ENCODE data around the gene NXNL1. TPM values are rescaled to one million over a fixed set of nuclear protein-coding genes. Genes with fewer than 3 reads are reported as not detected.

Gene NXNL1, protein sequence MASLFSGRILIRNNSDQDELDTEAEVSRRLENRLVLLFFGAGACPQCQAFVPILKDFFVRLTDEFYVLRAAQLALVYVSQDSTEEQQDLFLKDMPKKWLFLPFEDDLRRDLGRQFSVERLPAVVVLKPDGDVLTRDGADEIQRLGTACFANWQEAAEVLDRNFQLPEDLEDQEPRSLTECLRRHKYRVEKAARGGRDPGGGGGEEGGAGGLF
- not detected in 5 replicates for total RNA-seq (2022; extraction: Qiagen RNA extraction)

DNA sequence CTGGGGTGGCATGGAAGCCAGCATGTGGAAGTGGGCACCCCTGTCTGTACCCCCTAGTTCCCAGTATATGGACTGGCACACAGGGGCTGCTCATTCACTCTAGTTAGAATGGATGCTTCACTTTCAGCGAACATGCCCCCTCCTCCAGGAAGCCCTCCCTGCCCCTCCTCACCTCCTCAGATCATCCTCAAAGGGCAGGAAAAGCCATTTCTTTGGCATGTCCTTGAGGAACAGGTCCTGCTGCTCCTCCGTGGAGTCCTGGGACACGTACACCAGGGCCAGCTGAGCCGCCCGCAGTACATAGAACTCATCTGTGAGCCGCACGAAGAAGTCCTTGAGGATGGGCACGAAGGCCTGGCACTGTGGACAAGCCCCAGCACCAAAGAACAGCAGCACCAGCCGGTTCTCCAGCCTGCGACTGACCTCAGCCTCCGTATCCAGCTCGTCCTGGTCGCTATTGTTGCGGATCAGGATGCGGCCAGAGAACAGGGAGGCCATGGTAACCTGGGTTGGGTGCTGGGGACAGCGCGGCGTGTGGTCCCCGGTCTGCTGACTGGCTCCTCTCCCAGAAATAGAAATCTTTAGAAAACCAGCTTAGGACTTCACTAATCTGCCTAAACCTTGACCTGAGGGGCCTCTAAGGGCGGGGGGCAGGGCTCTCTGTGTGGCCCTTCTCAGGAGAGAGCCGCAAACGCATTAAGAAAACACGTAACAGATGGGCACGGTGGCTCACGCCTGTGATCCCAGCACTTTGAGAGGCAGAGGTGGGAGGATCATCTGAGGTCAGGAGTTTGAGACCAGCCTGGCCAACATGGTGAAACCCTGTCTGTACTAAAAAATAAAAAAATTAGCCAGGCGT is at the start of gene NXNL1:
Gene NXNL1 (minus strand): TSS at position 555 of the 859 bp plus-strand sequence. CDS start 57 bp downstream, at position 498.

DNA sequence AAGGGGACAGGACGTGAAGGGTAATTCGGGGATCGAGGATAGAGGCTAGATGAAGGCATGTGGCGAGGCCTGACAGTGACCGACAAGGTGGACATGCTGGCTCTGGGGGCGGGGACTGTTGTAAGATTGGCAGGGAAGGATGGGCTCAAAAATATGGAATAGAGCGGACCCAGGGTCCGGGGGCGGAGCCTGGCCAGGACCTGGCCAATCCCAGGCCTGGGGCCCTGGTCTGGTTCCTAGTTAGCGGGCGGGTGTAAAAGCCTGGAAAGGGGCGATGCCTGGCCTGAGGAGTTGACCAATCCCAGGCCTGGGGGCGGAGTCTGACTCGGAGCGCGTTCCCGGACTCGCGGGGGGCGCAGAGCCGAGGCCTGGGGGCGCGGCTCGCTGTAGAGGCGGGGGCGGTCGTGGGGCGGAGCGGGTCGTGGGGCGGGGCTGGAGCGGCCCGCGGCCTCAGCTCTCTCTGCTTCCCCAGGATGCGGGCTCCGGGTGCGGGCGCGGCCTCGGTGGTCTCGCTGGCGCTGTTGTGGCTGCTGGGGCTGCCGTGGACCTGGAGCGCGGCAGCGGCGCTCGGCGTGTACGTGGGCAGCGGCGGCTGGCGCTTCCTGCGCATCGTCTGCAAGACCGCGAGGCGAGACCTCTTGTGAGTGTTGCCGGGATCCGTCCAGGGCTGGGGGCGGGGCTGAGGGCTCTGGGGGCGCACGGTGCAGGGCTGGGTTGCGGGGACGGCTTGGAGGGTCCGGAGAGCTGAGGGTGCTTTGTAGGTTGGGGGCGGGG is 9.5 kb upstream of the NXNL1 start, which contains the start of gene SLC27A1:
Gene SLC27A1 (plus strand): TSS at position 457 of the 774 bp plus-strand sequence. CDS start 17 bp downstream, at position 474.

DNA sequence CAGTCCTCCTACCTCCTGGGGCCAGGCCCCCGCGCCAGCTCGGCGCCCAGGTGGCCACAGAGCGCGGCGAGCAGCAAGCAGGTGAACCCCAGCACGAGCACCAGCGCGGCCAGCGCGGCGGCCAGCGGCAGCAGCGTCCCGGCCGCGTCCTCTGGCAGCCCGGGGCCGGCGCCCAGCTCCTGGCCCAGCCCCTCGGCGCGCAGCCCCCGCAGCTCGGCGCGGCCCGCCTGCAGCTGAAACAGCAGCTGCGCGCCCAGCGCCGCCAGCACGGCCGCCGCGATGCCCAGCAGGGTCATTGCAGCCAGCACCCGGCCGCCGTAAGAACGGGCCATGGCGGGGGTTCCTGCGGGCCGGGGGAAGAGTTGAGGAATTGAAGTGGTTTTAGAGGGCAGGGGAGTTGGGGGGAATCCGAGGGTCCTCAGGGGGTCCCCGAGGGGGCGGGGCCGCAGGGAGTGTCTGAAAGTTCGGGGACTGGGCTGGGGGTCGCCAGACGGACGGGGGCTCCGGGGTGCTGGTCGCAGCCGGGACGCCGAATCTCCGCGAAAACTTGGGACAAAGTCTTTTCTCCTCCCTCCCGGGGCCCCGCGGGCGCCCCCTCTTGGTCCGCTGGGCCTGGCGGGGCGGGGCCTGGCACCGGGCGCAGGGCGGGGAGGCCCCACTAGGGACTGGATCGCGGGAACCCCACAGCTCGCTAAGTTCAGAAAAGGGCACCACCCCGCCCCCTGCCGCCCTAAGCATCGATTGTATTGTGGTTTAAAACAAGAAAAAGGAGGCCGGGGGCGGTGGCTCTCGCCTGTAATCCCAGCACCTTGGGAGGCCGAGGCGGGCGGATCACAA is 12.4 kb downstream of the NXNL1 start, which contains the start of gene TMEM221:
Gene TMEM221 (minus strand): TSS at position 538 of the 837 bp plus-strand sequence. CDS start 206 bp downstream, at position 332.

DNA sequence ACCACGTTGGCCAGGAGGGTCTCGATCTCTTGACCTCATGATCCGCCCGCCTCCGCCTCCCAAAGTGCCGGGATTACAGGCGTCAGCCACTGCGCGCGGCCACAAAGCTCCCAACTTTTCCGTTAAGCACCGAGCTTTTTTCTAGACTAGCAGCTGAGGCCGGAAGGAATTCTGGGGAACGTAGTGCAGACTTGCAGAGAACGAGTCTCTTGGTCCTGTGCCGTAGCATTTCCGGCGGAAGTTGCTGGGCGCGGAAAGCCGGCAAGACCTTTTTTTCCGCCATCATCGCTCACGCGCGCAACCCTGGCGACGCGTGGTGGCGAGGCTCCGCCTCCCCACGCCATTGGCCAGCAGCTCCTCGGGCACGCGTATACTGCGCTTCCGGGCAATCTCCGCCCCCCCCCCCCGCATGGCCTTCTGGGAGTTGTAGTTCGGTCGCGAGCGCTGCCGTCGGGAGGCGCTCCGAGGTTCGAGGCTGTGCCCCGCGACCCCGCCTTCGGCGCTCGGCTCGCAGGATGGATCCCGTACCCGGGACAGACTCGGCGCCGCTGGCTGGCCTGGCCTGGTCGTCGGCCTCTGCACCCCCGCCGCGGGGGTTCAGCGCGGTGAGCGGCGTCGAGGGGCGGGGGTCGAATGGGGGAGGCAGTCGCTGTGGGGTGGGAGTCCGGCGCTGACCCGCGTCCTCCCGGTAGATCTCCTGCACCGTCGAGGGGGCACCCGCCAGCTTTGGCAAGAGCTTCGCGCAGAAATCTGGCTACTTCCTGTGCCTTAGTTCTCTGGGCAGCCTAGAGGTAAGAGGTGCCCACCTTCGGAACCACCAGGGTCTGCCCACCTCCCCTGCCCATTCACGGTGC is 40.9 kb downstream of the NXNL1 start, which contains the start of gene MVB12A:
Gene MVB12A (plus strand): TSS at position 427 of the 854 bp plus-strand sequence. CDS start 89 bp downstream, at position 516.

Other genes starting within 250 kb of the NXNL1 start
- 13.4 to 16.6 TPM (median 15.8 TPM) in 5 replicates for gene USE1, start 245.6 kb downstream of the NXNL1 start, total RNA-seq (2022; extraction: Qiagen RNA extraction)
- 10.5 to 11.7 TPM (median 11.3 TPM) in 5 replicates for gene OCEL1, start 234.7 kb downstream of the NXNL1 start, total RNA-seq (2022; extraction: Qiagen RNA extraction)
- 28.0 to 66.4 TPM (median 59.8 TPM) in 5 replicates for gene NR2F6, start 215.0 kb downstream of the NXNL1 start, total RNA-seq (2022; extraction: Qiagen RNA extraction)
- 0.02 to 0.05 TPM in 2 of 5 replicates, not detected in the others for gene USHBP1, start 196.2 kb downstream of the NXNL1 start, total RNA-seq (2022; extraction: Qiagen RNA extraction)
- 61.0 to 66.7 TPM (median 63.8 TPM) in 5 replicates for gene BABAM1, start 193.5 kb downstream of the NXNL1 start, total RNA-seq (2022; extraction: Qiagen RNA extraction)
- 0.28 to 0.88 TPM (median 0.62 TPM) in 5 replicates for gene ANKLE1, start 179.0 kb downstream of the NXNL1 start, total RNA-seq (2022; extraction: Qiagen RNA extraction)
- 2.2 to 3.9 TPM (median 3.5 TPM) in 5 replicates for gene ABHD8, start 157.5 kb downstream of the NXNL1 start, total RNA-seq (2022; extraction: Qiagen RNA extraction)
- 57.9 to 102 TPM (median 92.7 TPM) in 5 replicates for gene MRPL34, start 155.1 kb downstream of the NXNL1 start, total RNA-seq (2022; extraction: Qiagen RNA extraction)
- 62.0 to 70.1 TPM (median 65.9 TPM) in 5 replicates for gene DDA1, start 151.4 kb downstream of the NXNL1 start, total RNA-seq (2022; extraction: Qiagen RNA extraction)
- 2.5 to 5.1 TPM (median 4.4 TPM) in 5 replicates for gene ANO8, start 126.1 kb downstream of the NXNL1 start, total RNA-seq (2022; extraction: Qiagen RNA extraction)
- 16.8 to 24.6 TPM (median 22.4 TPM) in 5 replicates for gene GTPBP3, start 123.4 kb downstream of the NXNL1 start, total RNA-seq (2022; extraction: Qiagen RNA extraction)
- gene PLVAP, start 83.6 kb downstream of the NXNL1 start, total RNA-seq (2022; extraction: Qiagen RNA extraction) = not detected in 5 replicates
- gene CCDC194, start 66.7 kb downstream of the NXNL1 start, total RNA-seq (2022; extraction: Qiagen RNA extraction) = not detected in 5 replicates
- gene BST2, start 55.3 kb downstream of the NXNL1 start, total RNA-seq (2022; extraction: Qiagen RNA extraction) = 0.13 to 0.43 TPM in 2 of 5 replicates, not detected in the others
- 31.0 to 44.1 TPM (median 43.6 TPM) in 5 replicates for gene MVB12A, start 40.9 kb downstream of the NXNL1 start, total RNA-seq (2022; extraction: Qiagen RNA extraction)
- gene TMEM221, start 12.3 kb downstream of the NXNL1 start, total RNA-seq (2022; extraction: Qiagen RNA extraction) = 0.58 to 1.1 TPM (median 0.84 TPM) in 5 replicates
- gene SLC27A1, start 9.6 kb upstream of the NXNL1 start, total RNA-seq (2022; extraction: Qiagen RNA extraction) = 2.2 to 3.5 TPM (median 3.0 TPM) in 5 replicates
- 46.3 to 80.6 TPM (median 76.2 TPM) in 5 replicates for gene PGLS, start 50.7 kb upstream of the NXNL1 start, total RNA-seq (2022; extraction: Qiagen RNA extraction)
- gene COLGALT1, start 94.7 kb upstream of the NXNL1 start, total RNA-seq (2022; extraction: Qiagen RNA extraction) = 54.8 to 78.8 TPM (median 71.2 TPM) in 5 replicates
- gene UNC13A, start 227.4 kb upstream of the NXNL1 start, total RNA-seq (2022; extraction: Qiagen RNA extraction) = 1.3 to 2.2 TPM (median 1.9 TPM) in 5 replicates